AG04449 (cell line): ENCODE results near the gene USP16.

ENCODE experiments used
- CTCF ChIA-PET: fragments of 350-600 bp; formaldehyde crosslinking; extraction: SDS; loops from one replicate; lab custom pipeline; 2021; ENCODE audit warnings: antibody characterized with exemption; lab: Yijun Ruan, JAX
- POLR2A ChIA-PET: fragments of 400-600, 350-600 bp; formaldehyde crosslinking; extraction: SDS; loops from one replicate; lab custom pipeline; 2020; ENCODE audit warnings: antibody characterized with exemption, inconsistent platforms; lab: Yijun Ruan, JAX
- DNase-seq: peaks from one replicate; pipeline ENCODE4 v3.0.0-alpha.2; 2010; ENCODE audit warnings: low read depth, low spot score
- H3K4me3 ChIP-seq: 2 replicates; pipeline ENCODE4 v1.5.1; 2011; ENCODE audit warnings: low read depth, mild to moderate bottlenecking, control low read depth, low read length
- TF ChIP-seq, protein P1 (sequence below): IDR thresholded peaks from one replicate; pipeline ENCODE4 v1.5.1; 2011; ENCODE audit warnings: mild to moderate bottlenecking, moderate library complexity, low read length, control low read depth, inconsistent platforms; ENCODE audit not compliant: insufficient read depth; ENCODE audit errors: missing control alignments

USP16 gene

DNA sequence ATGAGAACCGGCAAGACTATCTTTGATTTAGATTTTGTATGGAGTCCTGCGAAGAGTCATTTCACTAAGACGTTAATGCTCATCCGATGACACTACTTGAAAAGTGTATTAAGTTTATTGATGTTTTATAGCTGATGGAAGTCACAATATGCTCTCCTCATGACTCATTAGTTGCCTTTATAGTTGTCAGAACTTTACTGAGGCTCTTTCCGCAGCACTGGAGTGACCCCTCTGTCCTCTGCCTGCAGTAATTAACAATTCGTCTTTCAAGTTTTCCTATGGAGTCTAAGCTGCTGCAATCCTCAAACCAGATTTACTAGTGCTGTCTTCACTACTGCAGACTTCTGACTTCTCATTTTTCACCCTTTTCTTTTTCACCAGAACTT is 853 bp downstream of the USP16 start:
- TF ChIP-seq, protein P1, sequence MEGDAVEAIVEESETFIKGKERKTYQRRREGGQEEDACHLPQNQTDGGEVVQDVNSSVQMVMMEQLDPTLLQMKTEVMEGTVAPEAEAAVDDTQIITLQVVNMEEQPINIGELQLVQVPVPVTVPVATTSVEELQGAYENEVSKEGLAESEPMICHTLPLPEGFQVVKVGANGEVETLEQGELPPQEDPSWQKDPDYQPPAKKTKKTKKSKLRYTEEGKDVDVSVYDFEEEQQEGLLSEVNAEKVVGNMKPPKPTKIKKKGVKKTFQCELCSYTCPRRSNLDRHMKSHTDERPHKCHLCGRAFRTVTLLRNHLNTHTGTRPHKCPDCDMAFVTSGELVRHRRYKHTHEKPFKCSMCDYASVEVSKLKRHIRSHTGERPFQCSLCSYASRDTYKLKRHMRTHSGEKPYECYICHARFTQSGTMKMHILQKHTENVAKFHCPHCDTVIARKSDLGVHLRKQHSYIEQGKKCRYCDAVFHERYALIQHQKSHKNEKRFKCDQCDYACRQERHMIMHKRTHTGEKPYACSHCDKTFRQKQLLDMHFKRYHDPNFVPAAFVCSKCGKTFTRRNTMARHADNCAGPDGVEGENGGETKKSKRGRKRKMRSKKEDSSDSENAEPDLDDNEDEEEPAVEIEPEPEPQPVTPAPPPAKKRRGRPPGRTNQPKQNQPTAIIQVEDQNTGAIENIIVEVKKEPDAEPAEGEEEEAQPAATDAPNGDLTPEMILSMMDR: no peak
- POLR2A ChIA-PET: interaction anchor here (1.0 to 2.8 kb wide), 4 partner anchors 20 to 48 kb away, joined by 3 to 15 read pairs (median 9); partner anchors contain the start of genes CCT8 and LTN1
- CTCF ChIA-PET: interaction anchor here (1.6 kb wide), 1 partner anchor 14 kb away, joined by 7 read pairs; no protein-coding TSS in a partner anchor
- peak overlapping the region; percentile 94 for H3K4me3 ChIP-seq
- no peak for DNase-seq

DNA sequence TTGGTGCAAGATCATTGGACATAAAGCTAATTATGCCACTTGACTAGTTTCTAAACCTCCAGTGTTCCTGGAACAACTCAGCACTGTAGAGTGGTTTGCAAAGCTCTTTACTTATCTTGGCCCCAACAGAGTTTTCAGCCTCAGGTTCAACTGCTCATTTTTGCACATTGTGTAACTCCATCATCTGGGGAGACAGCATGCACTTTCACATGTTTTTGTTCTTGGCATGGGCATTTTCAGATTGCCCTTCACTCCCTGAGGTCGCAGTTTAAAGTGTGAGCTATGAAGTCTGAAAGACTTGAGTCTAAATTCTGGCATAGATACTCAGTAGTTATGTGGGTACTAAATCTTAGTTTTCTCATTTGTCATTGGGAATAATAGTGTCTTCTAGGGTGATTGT is 5.1 kb downstream of the USP16 start:
- no peak for DNase-seq
- TF ChIP-seq, protein P1: no peak
- no peak overlapping the region for H3K4me3 ChIP-seq
- ChIA-PET CTCF (no interaction called here), POLR2A (no interaction called here)

DNA sequence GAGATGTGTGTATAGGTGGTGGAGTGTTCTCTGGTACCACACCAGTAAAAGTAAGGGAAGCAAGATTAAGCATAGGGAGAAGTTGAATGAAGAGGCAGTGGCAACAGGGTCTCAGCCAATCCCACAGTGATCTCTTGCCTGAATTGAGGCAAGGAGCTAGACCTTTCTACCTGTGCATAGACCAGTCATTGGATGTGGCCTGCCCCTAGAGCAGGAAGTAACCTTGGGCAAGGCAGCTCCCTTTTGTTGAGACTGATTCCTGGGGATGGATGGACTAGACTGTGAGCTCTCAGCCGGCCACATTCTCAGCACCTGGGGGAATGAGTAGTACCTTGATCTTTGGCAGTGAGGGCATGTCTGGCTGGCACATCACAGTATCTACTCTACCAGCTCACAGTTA is 6.4 kb downstream of the USP16 start:
- ChIA-PET POLR2A (interaction anchor here (1.5 kb wide), 1 partner anchor 12 kb away, joined by 5 read pairs; no protein-coding TSS in a partner anchor), CTCF (no interaction called here)
- H3K4me3 ChIP-seq: no peak overlapping the region
- TF ChIP-seq, protein P1: no peak
- no peak for DNase-seq

DNA sequence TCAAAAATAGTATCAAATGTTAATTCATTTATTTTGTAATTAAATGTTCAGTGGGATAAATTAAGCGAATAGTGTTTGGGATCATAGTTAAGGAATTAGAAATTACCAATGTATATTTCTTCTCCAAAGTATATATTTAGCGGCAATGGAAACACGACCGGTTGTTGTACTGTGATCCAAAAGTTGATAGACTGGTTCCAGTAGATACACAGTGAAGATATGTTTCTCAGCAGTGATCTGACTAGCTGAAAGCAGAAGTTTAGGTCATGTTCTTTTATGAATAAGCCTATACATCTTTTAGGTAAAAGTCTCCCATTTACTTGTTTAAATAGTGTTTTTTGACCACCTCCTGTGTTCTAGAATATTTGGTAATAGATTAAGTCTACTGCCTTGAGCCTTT is 8.8 kb downstream of the USP16 start:
- no peak overlapping the region for H3K4me3 ChIP-seq
- no peak for DNase-seq
- TF ChIP-seq, protein P1: no peak
- POLR2A ChIA-PET: no interaction called here
- CTCF ChIA-PET: interaction anchor here (1.5 kb wide), 1 partner anchor 14 kb away, joined by 3 read pairs; the partner anchor contains the start of gene RWDD2B

DNA sequence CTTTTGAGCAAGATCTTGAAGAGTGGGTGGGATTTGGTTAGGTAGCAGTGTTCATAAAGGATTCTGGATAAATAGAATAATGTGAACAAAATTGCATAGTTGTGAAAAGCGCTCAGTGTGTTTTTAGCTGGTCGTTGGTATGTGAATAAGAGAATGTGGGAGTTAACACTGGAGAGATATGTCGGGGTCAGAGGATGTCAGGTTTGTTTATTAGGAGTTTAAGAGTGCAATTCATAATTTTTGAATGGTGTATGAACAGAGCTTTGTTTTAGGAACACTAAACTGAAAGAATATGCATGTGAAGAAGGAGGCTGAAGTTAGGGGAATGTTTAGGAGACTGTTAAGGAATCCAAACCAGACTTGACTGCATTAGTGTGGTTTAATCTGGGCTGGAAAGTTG is 9.4 kb downstream of the USP16 start:
- CTCF ChIA-PET: interaction anchor here (1.5 kb wide), 1 partner anchor 15 kb away, joined by 3 read pairs; the partner anchor contains the start of gene RWDD2B
- POLR2A ChIA-PET: no interaction called here
- DNase-seq: no peak
- TF ChIP-seq, protein P1: no peak
- H3K4me3 ChIP-seq: no peak overlapping the region

DNA sequence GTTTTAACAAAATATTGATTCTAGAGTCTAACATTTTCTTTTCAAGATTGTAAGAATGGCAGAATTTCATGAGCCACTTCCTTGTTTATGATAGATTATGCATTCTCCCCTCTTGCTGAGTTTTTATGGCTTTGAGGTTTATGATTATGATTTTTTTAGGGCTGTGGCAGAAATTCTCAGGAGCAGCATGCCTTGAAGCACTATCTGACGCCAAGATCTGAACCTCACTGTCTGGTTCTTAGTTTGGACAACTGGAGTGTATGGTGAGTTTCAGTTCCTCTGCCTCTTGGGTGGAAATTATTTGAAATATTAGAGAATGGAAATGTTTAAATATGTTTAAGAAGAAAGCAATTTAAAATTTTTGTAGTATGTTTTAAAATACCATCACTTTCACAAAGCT is 10.2 kb downstream of the USP16 start:
- no peak overlapping the region for H3K4me3 ChIP-seq
- ChIA-PET CTCF (no interaction called here), POLR2A (no interaction called here)
- no peak for DNase-seq
- TF ChIP-seq, protein P1: no peak
